Measurements from ENCODE around the gene CUL2. TPM values are rescaled to one million over a fixed set of nuclear protein-coding genes. Genes with fewer than 3 reads are reported as not detected.
"Not testable (repeated sequence)": the region's sequence is repeated elsewhere in the genome, so short reads cannot be mapped to it uniquely, and the experiment has no call there.

CUL2 gene
- total RNA-seq, 1 experiment from 2014 or later: 30.7 TPM

DNA sequence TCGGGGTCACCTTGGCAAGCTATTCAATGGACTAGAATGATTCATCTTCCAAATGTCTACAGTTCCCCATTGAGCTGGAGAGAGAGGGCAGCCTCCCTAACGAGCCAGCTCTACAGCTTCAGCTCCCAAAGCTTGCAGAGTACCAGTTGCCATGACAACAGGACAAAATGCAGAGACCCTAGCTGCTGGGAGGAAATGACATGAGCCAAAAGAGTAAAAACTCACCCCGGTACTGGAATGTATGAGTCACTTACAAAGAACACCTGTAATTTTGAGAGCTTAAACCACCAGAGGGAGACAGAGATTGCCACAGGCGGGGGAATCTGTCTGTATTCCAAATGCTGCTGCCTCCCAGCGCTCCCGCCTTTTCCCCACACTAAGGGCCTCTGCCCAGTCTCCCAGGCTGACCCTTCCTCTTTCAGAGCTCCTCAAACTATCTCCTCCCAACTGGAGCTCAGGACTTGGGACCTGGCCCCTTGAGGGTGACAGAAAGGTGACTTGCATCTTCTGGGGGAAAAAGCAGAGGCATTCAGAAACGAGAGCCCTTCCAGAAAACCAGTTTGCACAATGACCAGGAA, 95.5 kb downstream of the CUL2 start:
- no peak overlapping the region for H3K27ac Mint-ChIP-seq (ENCODE audit: low read depth, unreplicated experiment)
- CTCF ChIA-PET: interaction anchor here (0.5 to 5.8 kb wide), 42 partner anchors 9 to 1886 kb away, joined by 3 to 72 read pairs (median 4); no protein-coding TSS in a partner anchor
- intact Hi-C loops (cut with micrococcal nuclease): loop anchor here (1.0 to 10.0 kb wide), 5 partner anchors 33 to 328 kb away; partner anchors contain the start of gene CREM

DNA sequence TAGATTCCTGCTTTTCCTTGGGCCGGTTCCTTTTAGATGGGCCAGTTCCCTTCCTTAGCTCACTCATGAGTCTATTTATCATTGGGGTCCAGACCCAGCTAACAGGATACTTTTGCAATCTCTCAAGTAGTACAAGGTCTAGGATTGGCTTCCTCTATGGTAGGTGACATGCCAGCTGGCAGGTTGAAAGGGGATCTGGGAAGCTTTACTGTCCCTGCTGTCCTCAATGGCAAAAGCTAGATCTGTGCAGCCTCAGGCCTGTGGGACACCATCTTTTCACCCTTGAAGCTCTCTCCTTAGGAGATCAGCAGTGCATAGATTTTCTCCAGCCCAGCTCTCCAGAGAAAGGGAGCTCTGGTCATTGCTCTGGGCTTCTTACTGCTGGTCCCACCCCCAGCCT, 96.4 kb downstream of the CUL2 start:
- ChIA-PET POLR2A (interaction anchor here (0.7 to 1.1 kb wide), 2 partner anchors 20 to 272 kb away, joined by 3 read pairs; no protein-coding TSS in a partner anchor), CTCF (interaction anchor here (0.7 to 5.8 kb wide), 25 partner anchors 8 to 1887 kb away, joined by 3 to 72 read pairs (median 6); no protein-coding TSS in a partner anchor)
- Mint-ChIP-seq H3K36me3 (ENCODE audit: insufficient read depth, unreplicated experiment) (no peaks in the 10 kb centered on the region), H3K4me3 (ENCODE audit: unreplicated experiment) (no peak overlapping the region), H3K4me1 (ENCODE audit: insufficient read depth, unreplicated experiment) (peaks cover 30% of the 10 kb centered on the region), H3K27me3 (ENCODE audit: insufficient read depth, unreplicated experiment) (no peaks in the 10 kb centered on the region), H3K9me3 (ENCODE audit: unreplicated experiment) (no peaks in the 10 kb centered on the region), H3K27ac (ENCODE audit: low read depth, unreplicated experiment) (no peak overlapping the region)
- intact Hi-C loops (cut with micrococcal nuclease): loop anchor here (1.0 to 10.0 kb wide), 5 partner anchors 34 to 327 kb away; partner anchors contain the start of gene CREM
- TF ChIP-seq, protein P1, sequence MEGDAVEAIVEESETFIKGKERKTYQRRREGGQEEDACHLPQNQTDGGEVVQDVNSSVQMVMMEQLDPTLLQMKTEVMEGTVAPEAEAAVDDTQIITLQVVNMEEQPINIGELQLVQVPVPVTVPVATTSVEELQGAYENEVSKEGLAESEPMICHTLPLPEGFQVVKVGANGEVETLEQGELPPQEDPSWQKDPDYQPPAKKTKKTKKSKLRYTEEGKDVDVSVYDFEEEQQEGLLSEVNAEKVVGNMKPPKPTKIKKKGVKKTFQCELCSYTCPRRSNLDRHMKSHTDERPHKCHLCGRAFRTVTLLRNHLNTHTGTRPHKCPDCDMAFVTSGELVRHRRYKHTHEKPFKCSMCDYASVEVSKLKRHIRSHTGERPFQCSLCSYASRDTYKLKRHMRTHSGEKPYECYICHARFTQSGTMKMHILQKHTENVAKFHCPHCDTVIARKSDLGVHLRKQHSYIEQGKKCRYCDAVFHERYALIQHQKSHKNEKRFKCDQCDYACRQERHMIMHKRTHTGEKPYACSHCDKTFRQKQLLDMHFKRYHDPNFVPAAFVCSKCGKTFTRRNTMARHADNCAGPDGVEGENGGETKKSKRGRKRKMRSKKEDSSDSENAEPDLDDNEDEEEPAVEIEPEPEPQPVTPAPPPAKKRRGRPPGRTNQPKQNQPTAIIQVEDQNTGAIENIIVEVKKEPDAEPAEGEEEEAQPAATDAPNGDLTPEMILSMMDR (IDR thresholded peaks at IDR 0.05; ENCODE audit: unreplicated experiment): no peak
- DNase-seq (ENCODE audit: unreplicated experiment): no peak
- no TSS peak for BruUV-seq (replicated peaks)

More for the DNA sequence above, 95.5 kb downstream of the CUL2 start:
- Mint-ChIP-seq H3K36me3 (ENCODE audit: insufficient read depth, unreplicated experiment) (no peaks in the 10 kb centered on the region), H3K27me3 (ENCODE audit: insufficient read depth, unreplicated experiment) (no peaks in the 10 kb centered on the region), H3K4me3 (ENCODE audit: unreplicated experiment) (no peak overlapping the region), H3K4me1 (ENCODE audit: insufficient read depth, unreplicated experiment) (peaks cover 30% of the 10 kb centered on the region), H3K9me3 (ENCODE audit: unreplicated experiment) (no peaks in the 10 kb centered on the region)
- BruUV-seq (replicated peaks): no TSS peak
- POLR2A ChIA-PET: interaction anchor here (0.7 to 2.9 kb wide), 6 partner anchors 11 to 295 kb away, joined by 3 to 14 read pairs (median 3); no protein-coding TSS in a partner anchor
- DNase-seq (ENCODE audit: unreplicated experiment): peak; percentile 86
- TF ChIP-seq, protein P1 (IDR thresholded peaks at IDR 0.05; ENCODE audit: unreplicated experiment): peak; percentile 76

DNA sequence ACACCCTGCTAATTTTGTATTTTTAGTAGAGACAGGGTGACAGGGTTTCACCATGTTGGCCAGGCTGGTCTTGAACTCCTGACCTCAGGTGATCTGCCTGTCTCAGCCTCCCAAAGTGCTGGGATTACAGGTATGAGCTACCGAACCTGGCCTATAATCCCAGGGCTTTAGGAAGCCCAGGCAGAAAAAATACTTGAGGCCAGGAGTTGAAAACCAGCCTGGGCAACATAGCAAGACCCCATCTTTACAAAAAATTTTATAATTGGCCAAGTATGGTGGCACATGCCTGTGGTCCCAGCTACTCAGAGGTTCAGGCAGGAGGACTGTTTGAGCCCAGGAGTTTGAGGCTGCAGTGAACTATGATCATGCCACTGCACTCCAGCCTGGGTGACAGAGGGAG, 99.0 kb downstream of the CUL2 start:
- not testable (repeated sequence) for DNase-seq (ENCODE audit: unreplicated experiment); BruUV-seq (replicated peaks); H3K27ac Mint-ChIP-seq (ENCODE audit: low read depth, unreplicated experiment); H3K27me3 Mint-ChIP-seq (ENCODE audit: insufficient read depth, unreplicated experiment); H3K36me3 Mint-ChIP-seq (ENCODE audit: insufficient read depth, unreplicated experiment); H3K4me3 Mint-ChIP-seq (ENCODE audit: unreplicated experiment); H3K9me3 Mint-ChIP-seq (ENCODE audit: unreplicated experiment)
- H3K4me1 Mint-ChIP-seq (ENCODE audit: insufficient read depth, unreplicated experiment): peaks cover 24% of the 10 kb centered on the region
- intact Hi-C loops (cut with micrococcal nuclease): loop anchor here (5.0 to 10.0 kb wide), 2 partner anchors 134 to 269 kb away; partner anchors contain the start of gene CREM
- POLR2A ChIA-PET: interaction anchor here (0.5 to 0.9 kb wide), 5 partner anchors 15 to 88 kb away, joined by 3 to 5 read pairs (median 3); no protein-coding TSS in a partner anchor
- CTCF ChIA-PET: interaction anchor here (1.9 kb wide), 1 partner anchor 267 kb away, joined by 6 read pairs; no protein-coding TSS in a partner anchor

DNA sequence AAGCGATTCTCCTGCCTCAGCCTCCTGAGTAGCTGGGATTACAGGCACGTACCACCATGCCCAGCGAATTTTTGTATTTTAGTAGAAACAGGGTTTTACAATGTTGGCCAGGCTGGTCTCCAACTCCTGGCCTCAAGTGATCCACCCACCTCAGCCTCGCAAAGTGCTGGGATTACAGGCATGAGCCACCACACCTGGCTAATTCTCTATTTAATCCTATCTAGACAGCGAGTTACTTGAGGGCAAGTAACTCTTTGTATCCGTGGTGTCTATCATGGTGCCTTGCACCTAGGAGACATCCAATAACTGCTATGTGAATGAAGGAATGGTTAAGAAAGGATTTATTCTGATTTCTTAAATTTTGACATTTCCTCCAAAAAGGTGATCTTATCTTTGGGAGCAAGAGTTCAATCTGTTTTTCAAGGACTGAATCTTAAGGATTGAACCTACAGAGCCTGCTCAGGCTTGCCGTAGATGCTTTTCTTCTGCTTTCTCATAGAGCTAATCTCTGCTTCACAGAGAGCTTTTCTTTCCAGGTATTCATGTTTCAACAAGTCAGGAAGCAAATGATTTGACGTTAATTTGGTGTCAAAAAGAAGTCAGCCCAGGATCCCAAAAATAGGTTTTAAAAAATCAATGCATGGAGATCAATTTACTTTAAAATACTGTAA, 101.6 kb downstream of the CUL2 start:
- peaks cover 14% of the 10 kb centered on the region for H3K4me1 Mint-ChIP-seq (ENCODE audit: insufficient read depth, unreplicated experiment)
- H3K9me3 Mint-ChIP-seq (ENCODE audit: unreplicated experiment): peaks cover 8% of the 10 kb centered on the region
- TF ChIP-seq, protein P1 (IDR thresholded peaks at IDR 0.05; ENCODE audit: unreplicated experiment): no peak
- ChIA-PET POLR2A (interaction anchor here (0.5 to 1.6 kb wide), 5 partner anchors 9 to 265 kb away, joined by 3 to 6 read pairs (median 3); no protein-coding TSS in a partner anchor), CTCF (interaction anchor here (0.7 to 0.9 kb wide), 4 partner anchors 155 to 344 kb away, joined by 3 to 4 read pairs (median 4); no protein-coding TSS in a partner anchor)
- peak overlapping the region; percentile 2 for H3K4me3 Mint-ChIP-seq (ENCODE audit: unreplicated experiment)
- intact Hi-C loops (cut with micrococcal nuclease): no loop called here
- H3K27ac Mint-ChIP-seq (ENCODE audit: low read depth, unreplicated experiment): no peak overlapping the region
- H3K36me3 Mint-ChIP-seq (ENCODE audit: insufficient read depth, unreplicated experiment): no peaks in the 10 kb centered on the region
- BruUV-seq (replicated peaks): no TSS peak
- no peak for DNase-seq (ENCODE audit: unreplicated experiment)
- no peaks in the 10 kb centered on the region for H3K27me3 Mint-ChIP-seq (ENCODE audit: insufficient read depth, unreplicated experiment)
